SK-N-MC (cell line): ENCODE results near the gene C14orf132.

Source experiments
- DNase-seq: peaks from one replicate; pipeline ENCODE4 v3.0.0-alpha.2; 2011; ENCODE audit warnings: low read depth, low spot score
- H3K27ac ChIP-seq: fragments of 200-600 bp; sonication (generic); 2 replicates; pipeline ENCODE4 v1.5.1; 2016; ENCODE audit warnings: mixed run types
- H3K36me3 ChIP-seq: fragments of 200-600 bp; sonication (generic); 2 replicates; pipeline ENCODE4 v1.6.1; 2017; ENCODE audit warnings: antibody characterized with exemption, low read length, mixed read lengths; ENCODE audit not compliant: insufficient read depth
- H3K4me3 ChIP-seq: fragments of 200-600 bp; sonication (generic); 2 replicates; pipeline ENCODE4 v1.5.1; 2016
- H3K9ac ChIP-seq: fragments of 200-600 bp; sonication (generic); 2 replicates; pipeline ENCODE4 v1.8.0; 2017; ENCODE audit warnings: mixed run types, mixed read lengths; ENCODE audit not compliant: insufficient read length
- H3K9me3 ChIP-seq: fragments of 200-600 bp; sonication (generic); 2 replicates; pipeline ENCODE4 v1.6.1; 2017; ENCODE audit warnings: low read depth, mild to moderate bottlenecking, antibody characterized with exemption, low read length, moderate library complexity, mixed read lengths
- EZH2 ChIP-seq: fragments of 200-600 bp; sonication (generic); IDR thresholded peaks from one replicate; pipeline ENCODE4 v1.6.1; 2017; ENCODE audit warnings: antibody characterized with exemption
- FOXP2 ChIP-seq: optimal IDR thresholded peaks from 2 replicates; pipeline ENCODE3; 2011; ENCODE audit warnings: mild to moderate bottlenecking, moderate library complexity; ENCODE audit not compliant: insufficient read depth; ENCODE audit errors: extremely low read length, control extremely low read depth
- POLR2AphosphoS5 ChIP-seq: IDR thresholded peaks from 2 replicates; pipeline ENCODE4 v1.6.1; 2012; ENCODE audit warnings: mild to moderate bottlenecking, low read depth, low read length, borderline replicate concordance

Gene C14orf132

DNA sequence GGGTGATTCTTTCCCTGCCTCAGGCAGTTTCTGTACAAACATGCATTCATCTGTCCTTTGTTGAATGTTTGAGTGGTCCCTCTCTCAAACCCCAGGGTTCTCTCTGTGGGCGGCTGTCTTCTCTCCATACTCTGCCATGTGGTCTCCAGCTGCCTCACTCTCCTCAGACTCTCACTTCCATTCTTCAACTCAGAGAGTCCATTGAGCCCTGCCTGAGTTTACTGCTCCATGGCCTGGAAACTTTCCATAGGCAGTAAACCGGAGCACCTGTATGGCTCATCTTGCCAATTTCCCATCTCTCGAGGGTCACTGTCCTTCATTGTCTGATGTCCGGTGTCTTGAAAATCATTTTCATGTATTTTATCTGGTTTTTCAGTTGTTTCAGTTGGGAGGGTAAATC is 11.3 kb downstream of the C14orf132 start:
- Histone ChIP-seq H3K4me3 (no peak overlapping the region), H3K9ac (no peak overlapping the region), H3K9me3 (no peaks in the 10 kb centered on the region), H3K36me3 (no peaks in the 10 kb centered on the region), H3K27ac (no peak overlapping the region)
- no peak for DNase-seq
- TF ChIP-seq POLR2AphosphoS5 (no peak), FOXP2 (no peak), EZH2 (no peak)

DNA sequence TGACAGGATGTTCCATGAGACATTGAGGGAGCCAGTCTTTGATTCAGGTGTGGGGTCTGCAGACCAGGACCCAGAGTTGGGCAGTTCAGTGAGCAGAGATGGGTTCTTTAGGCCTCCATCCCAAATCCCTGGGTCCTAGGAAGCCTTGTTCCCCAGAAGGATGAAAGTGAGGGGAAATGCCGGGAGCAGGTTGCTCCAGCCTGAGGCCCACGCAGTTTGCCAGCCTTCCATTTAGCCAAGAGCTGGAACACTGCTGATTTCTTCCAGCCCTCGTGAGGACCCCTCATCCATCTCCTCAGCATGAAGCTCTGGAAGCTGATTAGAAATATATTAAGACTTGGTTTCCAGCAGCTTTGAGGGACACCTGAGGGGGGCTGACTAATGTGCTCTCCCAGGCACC is 12.1 kb downstream of the C14orf132 start:
- Histone ChIP-seq H3K4me3 (no peak overlapping the region), H3K36me3 (no peaks in the 10 kb centered on the region), H3K27ac (no peak overlapping the region), H3K9me3 (no peaks in the 10 kb centered on the region), H3K9ac (no peak overlapping the region)
- no peak for DNase-seq
- TF ChIP-seq EZH2 (no peak), POLR2AphosphoS5 (no peak)

- TF ChIP-seq EZH2: no peak
- H3K27ac ChIP-seq: no peak overlapping the region
- no peak overlapping the region for H3K9ac ChIP-seq
- DNase-seq: no peak
- H3K9me3 ChIP-seq: no peaks in the 10 kb centered on the region
- no peak overlapping the region for H3K4me3 ChIP-seq
- H3K36me3 ChIP-seq: no peaks in the 10 kb centered on the region
Observed at GRCh38 chr14:96051642-96052540, 12.7 kb downstream of the C14orf132 start.

GRCh38 chr14:96052541-96053247 is 13.5 kb downstream of the C14orf132 start:
- Histone ChIP-seq H3K27ac (no peak overlapping the region), H3K9ac (no peak overlapping the region), H3K9me3 (no peaks in the 10 kb centered on the region), H3K36me3 (no peaks in the 10 kb centered on the region), H3K4me3 (no peak overlapping the region)
- DNase-seq: no peak
- TF ChIP-seq FOXP2 (no peak), EZH2 (no peak), POLR2AphosphoS5 (no peak)

DNA sequence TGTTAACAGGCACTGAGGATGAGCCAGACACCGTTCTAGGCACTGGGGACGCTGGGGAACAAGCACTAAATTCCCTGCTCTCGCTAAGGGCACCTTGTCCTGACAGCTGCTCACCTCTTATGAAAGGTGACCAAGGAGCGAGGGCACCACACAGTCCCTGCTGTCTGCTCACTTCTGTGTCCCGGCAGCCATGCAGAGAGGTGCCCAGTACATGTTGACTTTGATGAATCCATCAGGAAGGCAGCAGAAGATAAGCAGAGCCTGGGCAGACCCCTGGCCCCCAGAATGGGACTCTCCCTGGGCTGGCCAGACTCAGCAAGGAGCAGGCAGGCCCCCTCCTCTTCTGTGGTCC is 14.1 kb downstream of the C14orf132 start:
- no peak overlapping the region for H3K27ac ChIP-seq
- no peak overlapping the region for H3K9ac ChIP-seq

DNA sequence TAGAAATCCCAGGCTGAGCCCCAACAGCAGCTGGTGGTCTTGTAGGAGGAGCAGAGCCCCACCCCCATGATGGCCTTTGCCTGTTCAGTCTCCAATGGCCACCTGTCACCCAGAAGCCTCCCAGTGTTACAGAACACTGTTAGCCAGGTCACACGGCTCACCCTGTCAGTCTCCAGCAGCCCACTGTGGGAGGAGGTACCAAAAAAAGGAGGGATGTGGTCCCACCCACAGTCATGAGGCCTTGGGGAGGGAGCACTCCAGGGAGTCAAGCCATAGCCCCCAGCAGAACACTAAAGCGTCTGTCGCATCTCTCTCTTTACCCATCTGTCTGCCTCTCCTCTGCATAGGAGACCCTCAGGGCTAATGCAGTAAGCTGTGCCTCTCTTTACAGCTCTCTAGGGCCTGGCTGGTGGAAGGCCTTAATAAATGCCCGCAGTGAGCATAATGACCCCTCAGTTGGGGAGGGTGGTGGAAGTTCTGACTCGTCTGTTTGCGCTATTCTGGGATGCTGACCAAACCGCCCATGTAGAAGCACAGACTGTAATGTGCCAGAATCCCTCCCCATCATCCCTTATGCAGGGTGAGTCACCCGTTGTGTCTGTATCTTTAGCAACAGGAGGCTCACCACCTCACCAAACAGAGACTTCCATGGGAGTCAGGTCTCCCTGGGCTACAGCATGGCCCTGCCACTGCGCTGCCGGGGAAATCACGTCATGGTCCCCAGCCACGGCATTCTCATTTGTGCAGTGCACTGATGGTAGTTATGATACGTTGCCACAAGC is 14.6 kb downstream of the C14orf132 start:
- DNase-seq: no peak
- H3K27ac ChIP-seq: no peak overlapping the region
- H3K9ac ChIP-seq: no peak overlapping the region
- no peak overlapping the region for H3K4me3 ChIP-seq
- no peaks in the 10 kb centered on the region for H3K36me3 ChIP-seq
- H3K9me3 ChIP-seq: no peaks in the 10 kb centered on the region
- TF ChIP-seq POLR2AphosphoS5 (no peak), FOXP2 (no peak), EZH2 (no peak)

More for the DNA sequence above, 14.1 kb downstream of the C14orf132 start:
- TF ChIP-seq EZH2 (no peak), POLR2AphosphoS5 (no peak), FOXP2 (no peak)
- H3K9me3 ChIP-seq: no peaks in the 10 kb centered on the region
- H3K36me3 ChIP-seq: no peaks in the 10 kb centered on the region
- H3K4me3 ChIP-seq: no peak overlapping the region
- DNase-seq: no peak

DNA sequence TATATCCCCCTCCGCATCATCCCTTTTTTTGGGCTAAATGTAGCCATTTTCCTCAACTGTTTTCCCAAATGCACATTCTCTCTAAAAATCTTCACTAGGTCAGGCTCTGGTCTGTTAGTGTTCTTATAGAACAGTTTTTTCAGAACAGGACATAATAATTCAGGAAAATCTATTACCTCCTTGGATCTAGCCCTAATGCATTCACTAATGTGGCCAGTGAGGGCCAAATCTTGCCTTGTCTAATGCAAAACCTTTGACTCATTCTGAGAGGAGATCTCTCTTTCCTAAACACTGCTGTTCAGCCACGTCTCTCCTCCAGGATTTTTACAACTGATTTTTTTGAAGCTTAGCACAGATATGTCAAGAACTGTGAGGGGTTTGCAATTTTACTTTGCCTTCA is 15.5 kb downstream of the C14orf132 start:
- H3K9me3 ChIP-seq: no peaks in the 10 kb centered on the region
- TF ChIP-seq EZH2 (no peak), POLR2AphosphoS5 (no peak), FOXP2 (no peak)
- no peak overlapping the region for H3K4me3 ChIP-seq
- no peak overlapping the region for H3K9ac ChIP-seq
- DNase-seq: no peak
- no peak overlapping the region for H3K27ac ChIP-seq
- H3K36me3 ChIP-seq: no peaks in the 10 kb centered on the region

GRCh38 chr14:96055065-96055752 is 16.0 kb downstream of the C14orf132 start:
- Histone ChIP-seq H3K4me3 (no peak overlapping the region), H3K36me3 (no peaks in the 10 kb centered on the region), H3K9ac (no peak overlapping the region), H3K9me3 (no peaks in the 10 kb centered on the region), H3K27ac (no peak overlapping the region)
- TF ChIP-seq POLR2AphosphoS5 (no peak), EZH2 (no peak), FOXP2 (no peak)
- DNase-seq: no peak
